Pons (tissue), 1 donor: ENCODE data around the gene SART1.

Source experiments
- DNase-seq: peaks from one replicate; pipeline ENCODE4 v3.0.0-alpha.2; 2016; ENCODE audit warnings: low spot score

The SART1 gene

DNA sequence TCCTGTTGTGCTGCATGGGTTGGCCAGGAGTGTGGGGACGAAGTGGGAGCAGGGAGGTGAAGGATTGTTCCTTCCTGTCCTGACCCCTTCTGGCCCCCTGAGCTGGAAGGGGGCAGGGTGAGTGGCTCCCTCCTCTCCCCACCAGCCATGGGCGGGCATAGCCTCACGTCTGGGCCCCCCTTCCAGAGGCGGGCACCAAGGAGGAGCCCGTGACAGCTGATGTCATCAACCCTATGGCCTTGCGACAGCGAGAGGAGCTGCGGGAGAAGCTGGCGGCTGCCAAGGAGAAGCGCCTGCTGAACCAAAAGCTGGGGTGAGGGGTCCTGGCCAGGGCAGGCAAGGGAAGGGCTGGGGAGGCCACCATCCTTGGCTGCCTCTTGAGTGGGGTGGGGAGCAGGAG lies 3.4 kb downstream of the SART1 start:
- no peak for DNase-seq

DNA sequence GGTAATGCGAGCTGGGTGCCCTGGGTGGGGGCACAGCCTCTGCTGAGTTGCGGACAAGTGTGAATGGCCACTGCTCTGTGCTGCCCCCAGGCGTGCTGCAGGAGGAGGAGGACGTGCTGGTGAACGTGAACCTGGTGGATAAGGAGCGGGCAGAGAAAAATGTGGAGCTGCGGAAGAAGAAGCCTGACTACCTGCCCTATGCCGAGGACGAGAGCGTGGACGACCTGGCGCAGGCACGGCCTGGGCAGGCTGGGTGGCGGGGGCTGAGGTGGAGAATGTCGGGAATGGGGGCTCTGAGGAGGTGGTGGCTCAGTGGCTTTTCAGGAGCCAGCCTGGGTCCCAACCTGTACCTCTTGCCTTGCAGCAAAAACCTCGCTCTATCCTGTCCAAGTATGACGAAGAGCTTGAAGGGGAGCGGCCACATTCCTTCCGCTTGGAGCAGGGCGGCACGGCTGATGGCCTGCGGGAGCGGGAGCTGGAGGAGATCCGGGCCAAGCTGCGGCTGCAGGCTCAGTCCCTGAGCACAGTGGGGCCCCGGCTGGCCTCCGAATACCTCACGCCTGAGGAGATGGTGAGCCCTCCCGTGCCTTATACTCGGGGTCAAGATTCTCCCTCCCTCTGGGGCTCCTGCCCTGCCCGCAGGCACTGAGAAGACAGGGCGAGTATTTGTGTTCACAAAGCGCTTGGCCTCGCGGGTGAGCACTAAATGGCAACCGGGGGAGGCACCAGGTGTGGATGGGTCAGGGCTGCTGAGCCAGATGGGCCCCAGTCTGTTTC lies 4.6 kb downstream of the SART1 start:
- DNase-seq: no peak

DNA sequence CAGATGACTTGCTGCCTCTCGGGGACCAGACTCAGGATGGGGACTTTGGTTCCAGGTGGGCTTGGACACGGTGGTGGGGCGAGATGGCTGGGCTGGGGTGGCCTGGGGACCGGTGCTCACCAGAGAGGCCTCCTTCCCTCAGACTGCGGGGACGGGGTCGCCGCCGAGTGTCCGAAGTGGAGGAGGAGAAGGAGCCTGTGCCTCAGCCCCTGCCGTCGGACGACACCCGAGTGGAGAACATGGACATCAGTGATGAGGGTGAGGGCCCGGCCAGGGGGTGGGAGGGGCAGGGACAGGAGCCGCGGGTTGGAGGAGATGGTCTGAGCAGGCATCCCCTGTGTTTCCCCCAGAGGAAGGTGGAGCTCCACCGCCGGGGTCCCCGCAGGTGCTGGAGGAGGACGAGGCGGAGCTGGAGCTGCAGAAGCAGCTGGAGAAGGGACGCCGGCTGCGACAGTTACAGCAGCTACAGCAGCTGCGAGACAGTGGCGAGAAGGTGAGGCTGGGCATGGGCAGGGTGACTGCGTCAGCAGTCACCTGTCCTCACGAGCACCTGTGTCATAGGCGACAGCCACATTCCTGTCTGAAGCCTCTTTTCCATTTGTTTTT lies 5.9 kb downstream of the SART1 start:
- no peak for DNase-seq

DNA sequence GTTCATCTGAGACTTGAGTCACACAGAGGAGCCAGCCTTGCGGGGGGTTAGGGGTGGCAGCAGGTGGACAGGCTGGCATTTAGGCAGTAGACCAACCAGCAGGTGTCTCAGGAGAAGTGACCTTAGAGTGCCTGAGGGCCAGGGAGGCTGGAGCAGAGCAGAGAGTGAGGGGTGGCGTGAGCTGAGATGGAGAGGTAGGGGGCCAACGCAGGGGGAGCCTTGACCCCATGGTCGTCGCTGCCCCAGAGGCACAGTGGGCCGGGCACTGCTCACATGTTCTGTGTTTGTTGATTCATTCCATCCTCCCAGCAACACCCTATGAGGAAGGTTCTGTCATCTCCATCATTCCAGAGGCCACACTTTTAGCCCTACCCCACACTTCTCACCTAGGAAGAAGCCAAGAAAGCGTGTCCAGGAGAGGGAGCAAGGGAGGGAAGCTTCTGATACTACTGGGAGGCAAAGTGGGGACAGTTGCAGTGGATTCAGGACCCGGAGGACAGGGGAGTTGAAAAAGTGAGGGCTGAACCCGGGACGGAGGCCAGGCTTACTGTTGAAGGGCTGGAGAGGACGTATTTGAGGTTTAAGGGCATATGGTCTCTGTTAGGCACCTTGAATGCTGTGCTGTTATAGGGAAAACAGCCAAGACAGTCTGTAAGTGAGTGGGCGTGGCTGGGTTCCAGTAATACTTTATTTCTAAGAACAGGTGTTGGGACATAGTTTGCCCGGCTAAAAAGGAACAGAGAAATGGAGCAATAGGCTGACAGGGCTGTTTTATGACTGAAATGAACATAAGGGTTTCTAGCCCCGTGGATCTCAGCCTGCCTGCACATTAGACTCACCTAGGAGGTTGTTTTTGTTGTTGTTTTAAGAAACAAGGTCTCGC lies 7.3 kb downstream of the SART1 start:
- DNase-seq: no peak

DNA sequence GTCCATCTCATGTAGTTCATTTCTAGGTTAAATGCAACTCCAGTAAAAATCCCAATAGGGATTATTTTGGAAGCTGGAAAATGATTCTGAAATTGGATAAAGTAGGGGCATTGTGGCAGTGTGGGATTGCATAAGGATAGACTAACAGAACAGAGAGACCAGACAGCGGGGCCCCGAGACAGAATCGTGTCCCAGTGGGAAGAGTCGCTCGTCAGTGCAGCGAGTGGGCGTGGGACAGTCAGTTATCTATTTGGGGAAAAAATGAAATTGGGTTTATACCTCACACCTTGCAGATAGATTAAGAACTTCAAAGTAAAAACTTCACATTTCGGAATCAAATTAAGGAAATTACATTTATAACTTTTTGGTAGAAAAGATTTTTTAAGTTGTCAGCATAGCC lies 10.6 kb downstream of the SART1 start:
- DNase-seq: no peak

DNA sequence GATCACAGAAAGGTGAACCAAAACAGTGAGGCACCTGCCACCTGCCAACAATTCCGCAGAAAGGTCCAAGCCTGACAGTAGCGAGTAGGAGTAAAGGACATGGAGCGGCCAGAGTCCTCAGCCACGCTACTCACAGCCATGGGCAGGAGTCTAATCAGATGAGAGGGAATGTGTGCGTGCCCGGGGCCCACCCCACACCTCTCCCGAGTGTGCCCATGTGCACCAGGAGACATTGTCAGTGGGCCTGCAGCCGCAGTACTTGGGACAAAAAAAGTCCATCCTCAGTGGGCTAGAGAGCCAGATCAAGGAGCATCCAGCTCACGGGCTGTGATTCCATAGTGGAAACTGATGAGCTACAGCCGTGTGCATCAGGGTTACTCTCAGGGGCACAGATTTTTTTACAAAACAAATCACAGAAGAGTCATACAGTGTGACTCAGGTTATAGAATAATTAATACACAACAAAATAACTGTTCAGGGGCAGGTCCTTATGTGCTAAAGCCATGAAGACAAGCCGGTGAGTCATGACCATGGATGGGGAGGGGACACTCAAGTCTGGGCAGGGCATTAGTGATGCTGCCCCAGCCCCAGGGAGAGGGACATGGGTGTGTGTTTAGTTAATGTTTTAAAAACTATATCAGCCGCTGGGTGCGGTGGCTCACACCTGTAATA lies 12.0 kb downstream of the SART1 start:
- DNase-seq: no peak

DNA sequence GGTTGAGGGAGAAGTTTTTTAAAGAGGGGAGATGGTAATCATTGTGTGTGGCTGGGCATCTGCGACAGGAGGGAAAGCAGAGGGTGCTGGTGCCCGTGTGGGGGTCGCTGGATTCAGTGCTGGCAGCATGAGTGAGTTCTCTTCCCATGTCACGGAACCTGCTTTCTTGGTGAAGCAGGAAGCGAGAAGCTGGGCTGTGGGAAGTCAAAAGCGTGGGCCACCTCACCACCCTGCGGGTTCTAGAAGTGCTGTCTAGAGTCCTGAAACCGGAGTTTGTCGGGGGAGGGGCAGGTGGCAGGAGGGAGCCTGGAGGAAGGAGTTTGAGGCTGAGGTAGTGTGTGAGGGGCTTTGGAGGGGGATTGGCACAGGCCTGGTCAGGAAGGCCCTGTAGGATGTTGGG lies 14.2 kb downstream of the SART1 start:
- DNase-seq: no peak

DNA sequence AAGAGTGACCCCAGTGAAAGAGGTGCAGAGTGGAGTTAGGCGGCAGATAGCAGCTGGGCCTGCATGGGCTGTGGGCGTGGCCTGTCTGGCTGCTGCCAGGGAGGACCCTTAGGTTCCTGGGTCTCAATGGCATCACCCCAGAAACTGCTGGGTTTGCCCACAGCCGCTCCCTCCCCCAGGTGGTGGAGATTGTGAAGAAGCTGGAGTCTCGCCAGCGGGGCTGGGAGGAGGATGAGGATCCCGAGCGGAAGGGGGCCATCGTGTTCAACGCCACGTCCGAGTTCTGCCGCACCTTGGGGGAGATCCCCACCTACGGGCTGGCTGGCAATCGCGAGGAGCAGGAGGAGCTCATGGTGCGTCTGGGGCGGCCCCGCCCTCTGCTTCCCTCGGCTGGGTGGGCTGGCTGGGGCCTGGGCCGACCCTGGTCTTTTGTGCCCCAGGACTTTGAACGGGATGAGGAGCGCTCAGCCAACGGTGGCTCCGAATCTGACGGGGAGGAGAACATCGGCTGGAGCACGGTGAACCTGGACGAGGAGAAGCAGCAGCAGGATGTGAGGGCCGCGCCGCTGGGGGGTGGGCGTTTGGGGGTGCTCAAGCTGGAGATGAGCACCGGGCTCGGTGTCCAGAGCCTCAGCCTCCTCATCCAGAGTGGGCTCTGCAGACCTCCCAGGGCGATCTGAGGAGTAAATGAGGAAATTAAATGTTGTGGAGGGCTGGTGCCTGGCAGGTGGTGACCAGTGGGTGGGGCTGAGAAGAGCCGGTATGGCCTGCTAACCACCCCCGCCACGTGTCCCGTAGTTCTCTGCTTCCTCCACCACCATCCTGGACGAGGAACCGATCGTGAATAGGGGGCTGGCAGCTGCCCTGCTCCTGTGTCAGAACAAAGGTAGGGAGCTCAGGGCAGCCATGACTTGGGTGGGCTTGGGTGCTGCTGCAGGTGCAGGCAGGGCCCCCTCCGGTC lies 15.0 kb downstream of the SART1 start:
- DNase-seq: no peak

DNA sequence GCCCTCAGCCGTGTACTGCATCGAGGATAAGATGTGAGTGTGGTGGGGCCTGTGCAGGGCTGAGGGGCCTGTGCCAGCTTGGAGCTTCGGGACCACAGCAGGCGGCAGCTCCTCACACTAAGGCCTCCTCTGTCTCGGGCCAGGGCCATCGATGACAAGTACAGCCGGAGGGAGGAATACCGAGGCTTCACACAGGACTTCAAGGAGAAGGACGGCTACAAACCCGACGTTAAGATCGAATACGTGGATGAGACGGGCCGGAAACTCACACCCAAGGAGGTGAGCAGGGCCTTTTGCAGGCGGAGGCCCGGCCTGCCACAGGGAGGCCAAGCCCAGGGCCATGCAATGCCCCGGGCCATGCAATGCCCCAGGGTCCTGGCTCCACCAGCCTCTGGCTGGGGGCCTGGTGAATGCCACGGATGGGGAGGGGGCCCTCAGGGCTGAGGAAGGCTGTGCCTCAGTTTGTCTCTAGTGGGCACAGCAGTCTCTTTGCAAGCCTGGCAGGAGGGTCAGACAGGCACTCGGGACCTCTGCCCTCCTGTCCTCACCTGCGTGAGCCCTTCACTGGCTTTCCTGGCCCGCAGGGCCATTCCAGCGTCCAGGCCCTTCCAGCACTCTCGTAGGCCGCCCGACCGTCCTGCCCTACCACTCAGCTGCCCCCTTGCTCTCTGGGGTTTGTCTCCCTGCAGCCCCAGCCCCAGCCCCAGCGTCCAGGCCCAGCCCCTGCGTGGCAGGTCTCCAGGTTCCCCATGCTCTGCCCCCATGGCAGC lies 16.3 kb downstream of the SART1 start:
- no peak for DNase-seq

DNA sequence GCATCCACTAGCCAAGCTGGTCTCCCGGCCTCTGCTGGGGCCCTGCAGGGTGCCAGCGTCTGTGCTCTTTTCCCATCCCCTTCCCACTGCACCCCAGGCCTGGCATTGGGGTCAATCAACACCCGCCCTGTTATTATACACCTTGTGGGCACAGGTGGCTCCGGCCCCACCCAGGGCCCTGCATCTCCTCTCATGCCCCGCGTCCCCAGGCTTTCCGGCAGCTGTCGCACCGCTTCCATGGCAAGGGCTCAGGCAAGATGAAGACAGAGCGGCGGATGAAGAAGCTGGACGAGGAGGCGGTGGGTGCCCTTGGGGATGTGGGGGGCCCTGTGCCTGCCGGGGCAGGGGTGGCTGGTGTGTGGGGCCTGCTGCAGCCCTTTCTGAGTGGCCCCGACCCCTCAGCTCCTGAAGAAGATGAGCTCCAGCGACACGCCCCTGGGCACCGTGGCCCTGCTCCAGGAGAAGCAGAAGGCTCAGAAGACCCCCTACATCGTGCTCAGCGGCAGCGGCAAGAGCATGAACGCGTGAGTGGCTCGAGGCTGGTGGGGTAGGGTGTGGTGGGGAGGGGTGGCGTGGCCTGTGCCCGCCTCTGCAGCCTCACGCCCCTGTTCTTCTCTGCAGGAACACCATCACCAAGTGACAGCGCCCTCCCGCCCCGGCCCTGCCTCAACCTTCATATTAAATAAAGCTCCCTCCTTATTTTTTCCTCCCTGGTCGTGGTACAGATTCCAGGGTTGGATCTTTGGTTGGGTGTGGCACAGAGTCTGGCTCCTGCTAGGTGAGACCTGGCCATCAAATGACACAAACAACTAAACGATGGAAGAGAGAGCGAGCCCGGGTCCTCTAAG lies 17.1 kb downstream of the SART1 start:
- DNase-seq: no peak

DNA sequence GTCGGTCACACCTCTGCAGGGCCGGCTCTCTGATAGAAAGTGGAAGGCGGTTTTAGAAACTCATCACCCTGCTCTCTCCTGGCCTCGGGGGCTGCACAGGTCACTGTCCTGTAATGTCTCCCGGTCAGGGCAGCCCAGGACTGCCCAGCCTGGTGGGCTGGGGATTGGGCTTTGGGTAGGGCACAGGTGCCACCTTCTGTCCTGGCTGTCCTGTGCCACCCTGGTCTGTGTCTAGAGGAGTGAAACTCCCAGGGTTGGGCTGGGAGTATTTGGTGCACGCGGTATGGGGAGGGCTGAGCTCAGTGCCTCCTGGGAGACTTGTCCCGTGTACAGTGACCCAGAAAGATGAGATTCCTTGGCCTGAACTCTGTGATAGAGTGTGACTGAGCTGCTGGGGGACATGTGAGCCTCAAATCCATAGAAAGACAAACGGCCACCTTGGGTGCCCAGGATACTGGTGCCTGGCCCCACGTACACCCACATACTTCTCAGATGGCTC lies 17.8 kb downstream of the SART1 start:
- DNase-seq: no peak

DNA sequence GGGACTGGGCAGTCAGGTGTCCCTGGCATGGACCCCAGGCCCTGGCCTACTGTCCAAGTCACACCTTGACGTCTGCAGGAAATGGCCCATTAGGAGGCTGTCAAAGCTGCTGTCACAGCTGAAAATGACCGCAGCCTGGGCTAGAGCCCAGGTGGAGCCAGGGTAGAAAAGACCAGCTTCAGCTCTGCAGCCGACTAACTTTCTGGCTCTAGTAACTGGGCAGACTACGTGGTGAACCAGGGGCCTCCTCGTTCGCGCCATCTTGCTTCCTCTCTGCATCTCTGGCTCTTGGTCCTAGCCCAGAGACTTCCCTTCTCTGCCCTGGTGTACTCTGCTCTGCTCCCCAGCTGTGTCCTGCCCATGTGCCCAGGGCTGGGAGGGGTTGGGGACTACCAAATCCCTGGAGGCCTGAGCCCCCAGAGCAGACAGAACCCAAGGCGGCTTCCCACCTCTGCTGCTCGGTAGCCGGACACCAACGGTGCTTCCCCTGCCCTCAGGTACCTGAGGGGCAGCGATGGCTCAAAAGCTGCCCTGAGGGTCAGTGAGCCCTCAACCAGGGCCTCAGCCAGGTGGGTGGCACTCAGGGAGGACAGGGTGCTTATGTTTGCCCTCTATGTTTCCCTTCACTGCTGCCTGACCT lies 19.7 kb downstream of the SART1 start:
- no peak for DNase-seq

DNA sequence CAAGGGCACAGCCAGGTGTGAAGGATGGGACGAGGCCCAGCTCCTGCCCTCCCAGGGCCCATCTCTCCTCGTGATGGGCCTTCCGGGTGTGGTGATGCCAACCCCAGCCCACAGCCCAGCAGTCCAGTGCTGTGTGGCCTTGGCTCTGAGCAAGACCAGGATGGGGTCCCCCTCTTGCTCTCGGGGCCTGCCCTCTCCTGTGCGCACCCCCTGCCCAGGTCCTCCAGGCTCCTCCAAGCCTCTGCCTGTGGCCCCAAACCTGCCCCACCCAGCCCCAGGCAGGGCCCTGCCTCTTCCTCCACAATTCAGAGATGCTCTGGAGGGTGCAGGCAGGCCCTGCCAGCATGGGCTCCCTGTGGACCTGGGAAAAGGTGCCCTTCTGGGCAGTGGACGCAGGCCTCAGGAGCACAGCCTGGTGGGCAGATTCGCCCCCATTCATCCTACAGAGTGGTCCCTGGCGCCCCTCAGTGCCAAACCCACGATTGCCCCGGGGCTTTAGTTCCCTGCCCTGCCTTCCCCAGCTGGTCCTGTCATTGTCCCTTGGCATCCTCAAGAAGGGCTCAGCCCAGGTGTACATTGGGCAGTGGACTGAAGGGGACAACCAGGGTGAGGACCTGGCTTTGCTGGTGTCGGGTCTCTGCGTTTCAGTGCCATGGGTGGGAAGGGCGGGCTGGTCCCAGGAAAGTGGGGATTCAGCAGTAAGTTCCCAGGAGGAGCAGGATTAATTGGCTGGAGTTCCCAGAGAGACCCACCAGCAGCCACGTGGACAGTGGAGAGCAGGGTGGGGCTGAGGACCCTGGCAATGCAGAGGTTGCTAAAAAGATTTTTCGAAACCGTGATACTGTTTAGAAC lies 20.7 kb downstream of the SART1 start:
- DNase-seq: no peak

DNA sequence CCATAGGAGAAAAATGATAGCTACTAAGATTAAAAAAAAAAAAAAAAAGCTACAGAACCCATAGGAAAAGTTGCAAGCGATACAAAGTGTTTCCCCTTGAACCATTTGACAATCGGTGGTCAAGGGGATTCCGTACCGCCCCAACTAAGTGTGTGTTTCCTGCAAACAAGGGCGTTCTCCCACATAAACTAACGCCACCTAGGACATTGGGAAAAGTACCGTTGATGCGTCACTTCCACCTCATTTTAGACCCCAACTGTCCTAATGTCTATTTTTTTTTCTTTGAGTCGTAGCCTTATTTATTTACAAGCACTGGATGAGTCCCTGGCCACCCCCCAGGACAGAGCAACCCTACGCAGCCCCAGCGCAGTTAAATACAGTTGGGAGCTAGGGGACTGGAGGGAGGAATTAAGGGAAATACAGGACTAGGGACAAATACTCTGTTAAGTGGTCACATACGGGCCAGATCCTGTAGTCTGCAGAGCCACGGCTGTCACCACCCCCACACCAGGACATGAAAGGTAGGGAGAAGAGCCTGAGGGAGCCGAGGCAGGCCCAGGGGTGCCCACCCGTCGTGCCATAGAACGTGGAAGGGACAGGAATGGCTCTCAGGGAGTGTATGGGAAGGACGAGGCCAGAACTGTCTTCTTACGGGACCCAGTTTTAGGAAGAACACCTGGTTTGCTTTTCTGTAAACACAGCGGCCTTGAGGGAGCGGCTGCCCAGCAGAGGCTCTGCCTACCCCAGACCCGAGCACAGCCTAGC lies 21.5 kb downstream of the SART1 start:
- no peak for DNase-seq

DNA sequence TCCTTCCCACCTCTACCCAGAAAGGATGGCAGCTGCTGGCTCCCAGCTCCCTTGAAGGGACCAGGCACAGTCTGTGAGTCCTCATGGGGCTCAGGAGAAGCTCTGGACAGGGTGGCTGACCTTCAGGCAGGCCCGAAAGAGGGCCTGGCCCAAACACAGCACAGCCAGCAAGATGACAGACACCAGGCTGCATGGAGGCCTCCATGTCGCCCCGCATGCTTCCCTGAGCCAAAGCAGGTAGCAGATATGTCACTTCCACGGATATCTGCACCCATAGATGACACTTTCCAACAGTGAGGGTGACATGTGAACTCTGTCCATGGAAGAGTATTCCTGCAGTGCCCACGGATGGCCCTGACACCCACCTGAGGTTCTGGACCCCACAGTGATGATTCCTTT lies 22.1 kb downstream of the SART1 start:
- no peak for DNase-seq

DNA sequence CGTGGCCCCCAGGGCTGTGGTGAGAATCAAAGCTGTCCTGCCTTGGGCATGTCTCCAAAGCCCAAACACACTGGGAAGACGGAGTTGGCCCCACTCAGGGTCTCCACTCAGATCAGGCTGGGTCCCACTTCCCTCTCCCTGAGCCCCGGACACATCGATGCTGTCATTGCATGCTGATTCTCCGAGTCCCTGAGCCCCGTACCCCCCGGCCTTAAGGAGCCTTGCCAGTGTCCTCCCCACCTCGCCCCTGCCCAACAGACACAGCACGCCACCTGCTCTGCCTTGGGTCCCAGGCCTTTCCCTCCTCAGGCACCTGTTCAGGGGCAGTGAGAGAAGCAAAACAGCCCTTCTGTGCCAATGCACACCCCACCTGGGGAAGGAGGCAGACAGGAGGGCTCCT lies 25.8 kb downstream of the SART1 start:
- no peak for DNase-seq
